A549 treated with RU486 at 1 μM for 4 hours (cell line): ENCODE data around the gene C22orf42. TPM values are rescaled to one million over a fixed set of nuclear protein-coding genes. Genes with fewer than 3 reads are reported as not detected.

ENCODE experiments used
- total RNA-seq: library from RNA; stranded (reverse); fragments of 200-300 nt; extraction: Qiagen RNA extraction; gene quantifications from 5 replicates; pipeline ENCODE4 v1.2.3, GENCODE V29; 2022; ENCODE audit warnings: low read depth

Gene C22orf42
- total RNA-seq = not detected in 5 replicates

GRCh38 chr22:32158712-32159533 lies at the start of gene C22orf42:
Gene C22orf42, minus strand, starts transcription at chr22:32159303. Its CDS starts 88 bp downstream, at chr22:32159215.

GRCh38 chr22:32204856-32205722 lies 46.0 kb upstream of the C22orf42 start, which contains the start of gene RFPL2:
Gene RFPL2, minus strand, starts transcription at chr22:32205073. Its CDS starts 2,622 bp downstream, at chr22:32202451.

Other genes with a start within 250 kb of the C22orf42 start
- 117 to 152 TPM (median 141 TPM) in 5 replicates for gene YWHAH, start 214.8 kb downstream of the C22orf42 start, total RNA-seq
- 0.03 to 0.05 TPM in 2 of 5 replicates, not detected in the others for gene SLC5A1, start 116.0 kb downstream of the C22orf42 start, total RNA-seq
- 0.09 to 0.23 TPM (median 0.13 TPM) in 4 of 5 replicates, not detected in the other for gene RFPL2, start 45.8 kb upstream of the C22orf42 start, total RNA-seq
- not detected in 5 replicates for gene SLC5A4, start 96.0 kb upstream of the C22orf42 start, total RNA-seq
- gene RFPL3, start 198.6 kb upstream of the C22orf42 start, total RNA-seq = not detected in 5 replicates